K562 (cell line): ENCODE measurements around the gene NTRK2. TPM values are rescaled to one million over a fixed set of nuclear protein-coding genes. Genes with fewer than 3 reads are reported as not detected.

Experiments used
- ATAC-seq: fragments of 200-7000 bp; cut with Tn5 transposase; 3 replicates; pipeline ENCODE4 v1.9.1; 2020; ENCODE audit warnings: moderate library complexity
- BruUV-seq: library from RNA; stranded (reverse); fragments of 400-500 nt; replicated peaks from 2 replicates; lab custom pipeline; 2021; lab: Mats Ljungman, UMichigan
- CTCF ChIA-PET: fragments of 300-600 bp; formaldehyde crosslinking; extraction: SDS; loops from one replicate; lab custom pipeline; 2021; ENCODE audit warnings: low intra/inter-chr PET ratio; lab: Yijun Ruan, JAX
- POLR2A ChIA-PET: fragments of 300-600, 350-650 bp; sonication (Branson Sonifier 250); formaldehyde crosslinking; extraction: SDS; loops from one replicate; lab custom pipeline; 2021; ENCODE audit warnings: antibody characterized with exemption, inconsistent platforms; lab: Yijun Ruan, JAX
- DNase-seq, 4 experiments: peaks; one replicate each; pipeline versions ENCODE4 v3.0.0 to v3.0.0-alpha.2; 2011 to 2018; ENCODE audit warnings: low spot score in 3 of 4, mixed read lengths in 3 of 4; ENCODE audit errors: extremely low read depth in 1 of 4
- FAIRE-seq: peaks from 2 replicates; lab custom pipeline; 2011; peaks lifted over from hg19 to GRCh38; lab: Jason Lieb, UNC
- H2AFZ ChIP-seq: 2 replicates; pipeline ENCODE4 v1.6.0; 2011; ENCODE audit warnings: low read depth, low read length, control low read depth, inconsistent platforms
- H3K27ac ChIP-seq: fragments of 200-600 bp; 3 replicates; pipeline ENCODE4 v1.8.0; 2011; ENCODE audit warnings: low read depth, mild to moderate bottlenecking, control low read depth, inconsistent platforms, low read length, moderate library complexity, mixed read lengths; ENCODE audit errors: extremely low read depth
- H3K27me3 ChIP-seq, 2 experiments: fragments of 300-600 bp in 1 of 2; 2 replicates in 1 of 2; 3 replicates in 1 of 2; pipeline versions ENCODE4 v1.6.0 to v1.8.0; 2011; ENCODE audit warnings: inconsistent platforms in 2 of 2, low read length in 2 of 2, mild to moderate bottlenecking in 1 of 2, mixed read lengths in 1 of 2, moderate library complexity in 1 of 2; ENCODE audit not compliant: control insufficient read depth in 2 of 2, insufficient read depth in 2 of 2
- H3K36me3 ChIP-seq: fragments of 300-600 bp; 3 replicates; pipeline ENCODE4 v1.8.0; 2011; ENCODE audit warnings: mild to moderate bottlenecking, low read length, inconsistent platforms; ENCODE audit not compliant: control insufficient read depth, insufficient read depth
- H3K4me1 ChIP-seq, 2 experiments: fragments of 200-600 bp in 1 of 2; replicated peaks in 1 of 2; 2 replicates in 1 of 2; 3 replicates in 1 of 2; pipeline versions ENCODE4 v1.5.1 to v1.8.0; 2011; ENCODE audit warnings: inconsistent platforms in 2 of 2, low read length in 2 of 2, mild to moderate bottlenecking in 1 of 2, mixed read lengths in 1 of 2, moderate library complexity in 1 of 2; ENCODE audit not compliant: control insufficient read depth in 2 of 2, insufficient read depth in 2 of 2
- H3K4me2 ChIP-seq: 2 replicates; pipeline ENCODE4 v1.6.1; 2011; ENCODE audit warnings: low read length, control low read depth, inconsistent platforms, mixed read lengths; ENCODE audit not compliant: insufficient read depth
- H3K4me3 ChIP-seq: fragments of 200-600 bp; sonication (generic), shearing (Covaris generic); 2 replicates; pipeline ENCODE4 v1.5.1; 2016; ENCODE audit warnings: control low read depth, inconsistent platforms
- H3K79me2 ChIP-seq: fragments of 200-600 bp; 3 replicates; pipeline ENCODE4 v1.8.0; 2011; ENCODE audit warnings: low read length, inconsistent platforms; ENCODE audit not compliant: control insufficient read depth, insufficient read depth
- H3K9ac ChIP-seq, 2 experiments: 2 replicates each; pipeline versions ENCODE4 v1.6.0 to v1.6.1; 2011; ENCODE audit warnings: low read depth in 2 of 2, low read length in 2 of 2, control low read depth in 1 of 2, inconsistent platforms in 1 of 2, mild to moderate bottlenecking in 1 of 2, mixed read lengths in 1 of 2; ENCODE audit not compliant: insufficient read depth in 1 of 2
- H3K9me1 ChIP-seq: one replicate; pipeline ENCODE4 v1.6.0; 2011; ENCODE audit warnings: inconsistent platforms, mild to moderate bottlenecking, low read length, moderate library complexity; ENCODE audit not compliant: control insufficient read depth, insufficient read depth
- H3K9me3 ChIP-seq: replicated peaks from 2 replicates; pipeline ENCODE4 v1.5.1; 2011; ENCODE audit warnings: low read depth, low read length, inconsistent platforms; ENCODE audit not compliant: control insufficient read depth, insufficient read depth
- H4K20me1 ChIP-seq: replicated peaks from 2 replicates; pipeline ENCODE4 v1.6.1; 2011; ENCODE audit warnings: low read length, inconsistent platforms, mixed read lengths; ENCODE audit not compliant: control insufficient read depth, insufficient read depth
- HNRNPUL1 ChIP-seq: fragments of 200-400 bp; formaldehyde crosslinking; IDR thresholded peaks from 2 replicates; pipeline ENCODE4 v1.6.1; 2017; ENCODE audit warnings: low read length
- MYBL2 ChIP-seq, 2 experiments: fragments of 450-650 bp in 1 of 2; sonication (generic) in 1 of 2; formaldehyde crosslinking in 1 of 2; IDR thresholded peaks; 2 replicates each; pipeline versions ENCODE4 v1.6.1 to v1.8.1; 2017 to 2022; ENCODE audit warnings: borderline replicate concordance in 1 of 2, inconsistent platforms in 1 of 2, low read depth in 1 of 2, mild to moderate bottlenecking in 1 of 2, missing genetic modification reagents in 1 of 2, moderate library complexity in 1 of 2
- POLR2H ChIP-seq: IDR thresholded peaks from 2 replicates; pipeline ENCODE4 v1.6.1; 2016; ENCODE audit warnings: missing genetic modification characterization, low read depth, mild to moderate bottlenecking, control low read depth, missing compliant biosample characterization, moderate library complexity
- SRSF9 ChIP-seq: fragments of 200-400 bp; formaldehyde crosslinking; IDR thresholded peaks from 2 replicates; pipeline ENCODE4 v1.6.1; 2017; ENCODE audit warnings: low read depth, low read length, borderline replicate concordance
- TCF7 ChIP-seq: sonication (generic); IDR thresholded peaks from 2 replicates; pipeline ENCODE4 v1.6.1; 2016; ENCODE audit warnings: antibody characterized with exemption, borderline replicate concordance
- WGBS: fragments of 100-300 bp; shearing (Covaris generic); methylation state at CpG from one replicate; pipeline ENCODE4 v1.1.6; 2016; ENCODE audit warnings: low coverage, mixed read lengths; ENCODE audit not compliant: insufficient coverage; ENCODE audit errors: missing lambda C conversion rate; 5-methylcytosine and 5-hydroxymethylcytosine counted together
- in situ Hi-C: fragments of 300-500 bp; cut with MboI; formaldehyde crosslinking; loops from 4 replicates; pipeline ENCODE4 v1.15.0; 2018; ENCODE audit warnings: inconsistent platforms, mixed read lengths
- intact Hi-C: fragments of 100-400 bp; cut with micrococcal nuclease; formaldehyde crosslinking; loops from 2 replicates; pipeline ENCODE4 v1.14.2; 2022
- polyA plus RNA-seq, 8 experiments: library from polyadenylated mRNA; depleted of rRNA in 4 of 8; stranded (reverse) in 5 of 8; unstranded in 3 of 8; fragments of >200 nt; fragmentation: Nextera tagmentation in 2 of 8; fragmentation: Illumina TruSeq in 1 of 8; extraction: Ambion mirVana in 2 of 8; extraction: Trizol in 1 of 8; gene quantifications; 2 replicates each; pipeline versions ENCODE4 v1.2.1 to v1.2.3, GENCODE V29; 2011 to 2014; ENCODE audit warnings: inconsistent platforms in 1 of 8, missing spikeins in 1 of 8
- total RNA-seq, 7 experiments: library from RNA; depleted of rRNA in 6 of 7; stranded (reverse); fragments of >200 nt in 6 of 7; fragmentation: Illumina TruSeq in 2 of 7; extraction: Trizol in 2 of 7; gene quantifications; 2 replicates each; pipeline versions ENCODE4 v1.2.1 to v1.2.3, GENCODE V29; 2011 to 2021; ENCODE audit warnings: low replicate concordance in 1 of 7
- TF ChIP-seq, protein P1 (sequence below): fragments of 450-650 bp; IDR thresholded peaks from 2 replicates; pipeline ENCODE4 v1.6.1; 2016; ENCODE audit warnings: low read depth, mild to moderate bottlenecking, moderate library complexity
- TF ChIP-seq, protein P2 (sequence below): fragments of 150-350 bp; conservative IDR thresholded peaks from 2 replicates; pipeline ENCODE4 v1.6.1; 2014; ENCODE audit warnings: low read length
- TF ChIP-seq, protein P3 (sequence below): sonication (generic); formaldehyde crosslinking; IDR thresholded peaks from 2 replicates; pipeline ENCODE4 v1.8.0; 2022; ENCODE audit warnings: missing genetic modification reagents, mild to moderate bottlenecking, moderate library complexity, borderline replicate concordance
- TF ChIP-seq, protein P4 (sequence below): fragments of 450-650 bp; IDR thresholded peaks from 2 replicates; pipeline ENCODE4 v1.6.1; 2014; ENCODE audit warnings: low read depth, mild to moderate bottlenecking, moderate library complexity, borderline replicate concordance
- TF ChIP-seq, protein P5 (sequence below), 3 experiments: IDR thresholded peaks in 2 of 3; conservative IDR thresholded peaks in 1 of 3; 2 replicates each; pipeline ENCODE4 v1.5.1; 2011 to 2012; ENCODE audit warnings: low read length in 3 of 3, mild to moderate bottlenecking in 3 of 3, control low read depth in 2 of 3, improper control_type of control experiment in 1 of 3, inconsistent platforms in 1 of 3, low read depth in 1 of 3, mixed read lengths in 1 of 3, moderate library complexity in 1 of 3; ENCODE audit not compliant: insufficient read depth in 2 of 3

Gene NTRK2
- total and polyA plus RNA-seq, 9 of the 15 experiments (the other 6 are each of a cell fraction or from before 2014, with no cell fraction given), result not detected

DNA sequence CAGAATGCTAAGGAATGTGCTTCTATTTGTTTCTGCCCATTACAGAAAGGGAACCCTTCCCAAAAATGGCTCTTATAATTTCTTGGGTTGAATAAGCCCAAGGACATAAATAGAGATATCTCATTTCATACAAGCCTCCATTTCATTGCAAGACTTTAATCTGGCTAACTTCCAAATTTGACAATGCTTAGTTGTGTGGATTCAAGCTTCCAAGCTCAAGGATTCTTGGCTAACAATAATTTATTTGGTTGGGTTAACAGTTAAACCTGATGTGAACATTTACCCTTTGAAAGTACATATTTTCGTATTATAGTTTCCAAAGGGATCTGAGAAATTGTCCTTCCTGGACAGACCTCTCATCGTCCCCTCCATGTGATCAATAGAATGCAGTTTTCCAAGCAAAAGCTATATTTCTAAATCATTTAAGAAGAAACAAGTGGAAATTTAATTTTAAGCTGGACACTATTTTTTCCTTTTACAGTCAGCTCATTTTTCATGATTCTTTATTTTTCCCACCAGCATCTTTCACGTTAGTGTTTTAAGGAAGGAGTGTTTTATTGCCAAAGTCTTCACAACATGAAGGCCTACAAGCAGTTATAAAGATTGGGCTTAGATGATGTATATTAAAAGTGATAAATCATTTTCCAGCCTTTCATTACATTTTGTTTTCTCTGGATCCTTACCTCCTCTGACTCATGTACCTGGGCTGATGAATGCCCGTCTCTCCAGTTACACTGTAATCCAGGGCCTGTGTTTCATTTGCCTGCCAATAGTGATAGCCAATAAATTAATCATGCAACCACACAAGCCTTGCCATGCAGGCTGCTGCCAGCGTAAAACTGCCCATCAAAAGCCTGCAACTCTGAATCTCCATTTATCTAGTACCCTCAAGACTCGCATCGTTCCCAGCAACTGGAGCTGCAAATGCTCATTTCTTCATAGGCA, 176.7 kb downstream of the NTRK2 start:
- no peaks in the 10 kb centered on the region for H3K27me3 ChIP-seq
- ChIA-PET CTCF (no interaction called here), POLR2A (no interaction called here)
- H3K9me1 ChIP-seq, result no peaks in the 10 kb centered on the region
- no peaks in the 10 kb centered on the region for H4K20me1 ChIP-seq
- no TSS peak for BruUV-seq
- no peaks in the 10 kb centered on the region for H3K79me2 ChIP-seq
- H3K36me3 ChIP-seq, result no peaks in the 10 kb centered on the region
- no peak for FAIRE-seq
- no peak for DNase-seq
- H3K9ac ChIP-seq, result no peak overlapping the region
- H3K4me2 ChIP-seq, result no peak overlapping the region
- in situ Hi-C loops, result no loop called here
- H3K4me3 ChIP-seq, result no peak overlapping the region
- H3K27ac ChIP-seq, result no peak overlapping the region
- intact Hi-C loops, result no loop called here
- 1% methylated on average over 7 of the region's 7 CpGs for WGBS
- H2AFZ ChIP-seq, result no peak overlapping the region
- no peak for ATAC-seq
- H3K9me3 ChIP-seq, result no peaks in the 10 kb centered on the region
- H3K4me1 ChIP-seq, result no peaks in the 10 kb centered on the region
- TF ChIP-seq, protein P1, sequence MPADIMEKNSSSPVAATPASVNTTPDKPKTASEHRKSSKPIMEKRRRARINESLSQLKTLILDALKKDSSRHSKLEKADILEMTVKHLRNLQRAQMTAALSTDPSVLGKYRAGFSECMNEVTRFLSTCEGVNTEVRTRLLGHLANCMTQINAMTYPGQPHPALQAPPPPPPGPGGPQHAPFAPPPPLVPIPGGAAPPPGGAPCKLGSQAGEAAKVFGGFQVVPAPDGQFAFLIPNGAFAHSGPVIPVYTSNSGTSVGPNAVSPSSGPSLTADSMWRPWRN, result no peak
- TF ChIP-seq, protein P2, sequence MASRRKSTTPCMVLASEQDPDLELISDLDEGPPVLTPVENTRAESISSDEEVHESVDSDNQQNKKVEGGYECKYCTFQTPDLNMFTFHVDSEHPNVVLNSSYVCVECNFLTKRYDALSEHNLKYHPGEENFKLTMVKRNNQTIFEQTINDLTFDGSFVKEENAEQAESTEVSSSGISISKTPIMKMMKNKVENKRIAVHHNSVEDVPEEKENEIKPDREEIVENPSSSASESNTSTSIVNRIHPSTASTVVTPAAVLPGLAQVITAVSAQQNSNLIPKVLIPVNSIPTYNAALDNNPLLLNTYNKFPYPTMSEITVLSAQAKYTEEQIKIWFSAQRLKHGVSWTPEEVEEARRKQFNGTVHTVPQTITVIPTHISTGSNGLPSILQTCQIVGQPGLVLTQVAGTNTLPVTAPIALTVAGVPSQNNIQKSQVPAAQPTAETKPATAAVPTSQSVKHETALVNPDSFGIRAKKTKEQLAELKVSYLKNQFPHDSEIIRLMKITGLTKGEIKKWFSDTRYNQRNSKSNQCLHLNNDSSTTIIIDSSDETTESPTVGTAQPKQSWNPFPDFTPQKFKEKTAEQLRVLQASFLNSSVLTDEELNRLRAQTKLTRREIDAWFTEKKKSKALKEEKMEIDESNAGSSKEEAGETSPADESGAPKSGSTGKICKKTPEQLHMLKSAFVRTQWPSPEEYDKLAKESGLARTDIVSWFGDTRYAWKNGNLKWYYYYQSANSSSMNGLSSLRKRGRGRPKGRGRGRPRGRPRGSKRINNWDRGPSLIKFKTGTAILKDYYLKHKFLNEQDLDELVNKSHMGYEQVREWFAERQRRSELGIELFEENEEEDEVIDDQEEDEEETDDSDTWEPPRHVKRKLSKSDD, result no peak
- TF ChIP-seq, protein P3, sequence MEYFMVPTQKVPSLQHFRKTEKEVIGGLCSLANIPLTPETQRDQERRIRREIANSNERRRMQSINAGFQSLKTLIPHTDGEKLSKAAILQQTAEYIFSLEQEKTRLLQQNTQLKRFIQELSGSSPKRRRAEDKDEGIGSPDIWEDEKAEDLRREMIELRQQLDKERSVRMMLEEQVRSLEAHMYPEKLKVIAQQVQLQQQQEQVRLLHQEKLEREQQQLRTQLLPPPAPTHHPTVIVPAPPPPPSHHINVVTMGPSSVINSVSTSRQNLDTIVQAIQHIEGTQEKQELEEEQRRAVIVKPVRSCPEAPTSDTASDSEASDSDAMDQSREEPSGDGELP (CRISPR knock-in tag), result no peak
- TF ChIP-seq HNRNPUL1, result no peak
- TF ChIP-seq MYBL2 (IDR thresholded peaks at IDR 0.05; ENCODE audit: low read depth), result no peak
- no peak for TF ChIP-seq MYBL2 (CRISPR knock-in tag; IDR thresholded peaks at IDR 0.05; ENCODE audit: borderline replicate concordance)
- TF ChIP-seq, protein P4, sequence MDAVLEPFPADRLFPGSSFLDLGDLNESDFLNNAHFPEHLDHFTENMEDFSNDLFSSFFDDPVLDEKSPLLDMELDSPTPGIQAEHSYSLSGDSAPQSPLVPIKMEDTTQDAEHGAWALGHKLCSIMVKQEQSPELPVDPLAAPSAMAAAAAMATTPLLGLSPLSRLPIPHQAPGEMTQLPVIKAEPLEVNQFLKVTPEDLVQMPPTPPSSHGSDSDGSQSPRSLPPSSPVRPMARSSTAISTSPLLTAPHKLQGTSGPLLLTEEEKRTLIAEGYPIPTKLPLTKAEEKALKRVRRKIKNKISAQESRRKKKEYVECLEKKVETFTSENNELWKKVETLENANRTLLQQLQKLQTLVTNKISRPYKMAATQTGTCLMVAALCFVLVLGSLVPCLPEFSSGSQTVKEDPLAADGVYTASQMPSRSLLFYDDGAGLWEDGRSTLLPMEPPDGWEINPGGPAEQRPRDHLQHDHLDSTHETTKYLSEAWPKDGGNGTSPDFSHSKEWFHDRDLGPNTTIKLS, result no peak
- TF ChIP-seq, protein P5, sequence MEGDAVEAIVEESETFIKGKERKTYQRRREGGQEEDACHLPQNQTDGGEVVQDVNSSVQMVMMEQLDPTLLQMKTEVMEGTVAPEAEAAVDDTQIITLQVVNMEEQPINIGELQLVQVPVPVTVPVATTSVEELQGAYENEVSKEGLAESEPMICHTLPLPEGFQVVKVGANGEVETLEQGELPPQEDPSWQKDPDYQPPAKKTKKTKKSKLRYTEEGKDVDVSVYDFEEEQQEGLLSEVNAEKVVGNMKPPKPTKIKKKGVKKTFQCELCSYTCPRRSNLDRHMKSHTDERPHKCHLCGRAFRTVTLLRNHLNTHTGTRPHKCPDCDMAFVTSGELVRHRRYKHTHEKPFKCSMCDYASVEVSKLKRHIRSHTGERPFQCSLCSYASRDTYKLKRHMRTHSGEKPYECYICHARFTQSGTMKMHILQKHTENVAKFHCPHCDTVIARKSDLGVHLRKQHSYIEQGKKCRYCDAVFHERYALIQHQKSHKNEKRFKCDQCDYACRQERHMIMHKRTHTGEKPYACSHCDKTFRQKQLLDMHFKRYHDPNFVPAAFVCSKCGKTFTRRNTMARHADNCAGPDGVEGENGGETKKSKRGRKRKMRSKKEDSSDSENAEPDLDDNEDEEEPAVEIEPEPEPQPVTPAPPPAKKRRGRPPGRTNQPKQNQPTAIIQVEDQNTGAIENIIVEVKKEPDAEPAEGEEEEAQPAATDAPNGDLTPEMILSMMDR (IDR thresholded peaks at IDR 0.05 in 2 of 3, conservative IDR thresholded peaks at IDR 0.05 in 1 of 3; ENCODE audit: insufficient read depth in 2 of 3, low read depth in 1 of 3, low read length in 3 of 3), result no peak
- TF ChIP-seq TCF7, result no peak
- no peak for TF ChIP-seq POLR2H (tag)
- no peak for TF ChIP-seq SRSF9
